Measurements from ENCODE around the gene HSPG2.

Gene HSPG2

DNA sequence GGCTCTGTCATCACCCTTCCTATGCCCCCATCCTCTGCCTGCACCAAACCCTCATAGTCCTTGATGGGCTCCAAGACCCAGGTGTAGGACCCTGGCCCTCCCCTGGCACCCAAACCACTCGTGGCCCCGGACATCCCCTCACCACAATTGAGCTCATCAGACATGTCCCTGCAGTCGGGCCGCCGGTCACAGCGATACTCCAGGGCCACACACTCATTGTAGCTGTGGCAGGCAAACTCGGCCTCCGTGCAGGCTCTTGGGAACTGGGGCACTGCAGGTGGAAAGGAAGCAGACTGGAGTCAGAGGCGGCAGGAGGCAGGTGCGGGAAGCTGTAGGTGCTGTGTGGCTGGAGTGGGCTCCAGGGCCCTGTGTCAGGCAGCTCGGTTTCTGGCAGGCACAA, 49.3 kb downstream of the HSPG2 start:
- no peak overlapping the region for H3K14ac ChIP-seq (ENCODE audit: low read length)
- H2AK5ac ChIP-seq (ENCODE audit: low read length): no peak overlapping the region
- H2BK5ac ChIP-seq (ENCODE audit: low read depth, low read length, poor library complexity): no peak overlapping the region
- no peaks in the 10 kb centered on the region for H3K79me2 ChIP-seq (ENCODE audit: control insufficient read depth, insufficient read depth, low read length, poor library complexity)
- no peak overlapping the region for H3K23ac ChIP-seq (ENCODE audit: low read length)
- H2BK120ac ChIP-seq (ENCODE audit: insufficient read depth, low read length, poor library complexity): no peak overlapping the region
- no peak overlapping the region for H3K4ac ChIP-seq (ENCODE audit: low read depth, low read length)
- no peaks in the 10 kb centered on the region for H3K79me1 ChIP-seq (ENCODE audit: low read length)
- H4K91ac ChIP-seq (ENCODE audit: low read depth, low read length): no peak overlapping the region
- H2BK12ac ChIP-seq (ENCODE audit: low read length): no peak overlapping the region
- H3K9ac ChIP-seq (ENCODE audit: low read length): no peak overlapping the region
- no peaks in the 10 kb centered on the region for H3K9me3 ChIP-seq (ENCODE audit: insufficient read depth, low read depth, low read length)
- H4K8ac ChIP-seq (ENCODE audit: low read depth, low read length): no peak overlapping the region
- H2AFZ ChIP-seq (ENCODE audit: insufficient read depth, low read length, poor library complexity): no peak overlapping the region
- H3K18ac ChIP-seq (ENCODE audit: low read length): no peak overlapping the region
- no peaks in the 10 kb centered on the region for H3K27me3 ChIP-seq (ENCODE audit: insufficient read depth, low read length)
- H4K12ac ChIP-seq (ENCODE audit: low read depth, low read length): no peak overlapping the region
- no peak overlapping the region for H3K27ac ChIP-seq (ENCODE audit: low read depth, low read length)
- DNase-seq: no peak
- no CpG with 5 or more reads among the region's 11 CpGs for WGBS (ENCODE audit: extremely low coverage, insufficient coverage, insufficient read length)
- H3K36me3 ChIP-seq (ENCODE audit: control insufficient read depth in 1 of 2, insufficient read depth in 2 of 2, low read length in 2 of 2): peaks cover 90 to 92% of the 10 kb centered on the region in 2 experiments
- H3K4me3 ChIP-seq (ENCODE audit: low read depth, low read length): no peak overlapping the region
- H3K4me1 ChIP-seq (ENCODE audit: control insufficient read depth in 1 of 2, insufficient read depth in 2 of 2, low read length in 2 of 2): no peaks in the 10 kb centered on the region
- no peak overlapping the region for H3K4me2 ChIP-seq (ENCODE audit: low read length)

GRCh38 chr1:21887216-21887736, 49.8 kb downstream of the HSPG2 start:
- Histone ChIP-seq H3K23ac (ENCODE audit: low read length) (no peak overlapping the region), H3K18ac (ENCODE audit: low read length) (no peak overlapping the region), H3K27me3 (ENCODE audit: insufficient read depth, low read length) (no peaks in the 10 kb centered on the region), H3K4ac (ENCODE audit: low read depth, low read length) (no peak overlapping the region), H3K4me3 (ENCODE audit: low read depth, low read length) (no peak overlapping the region), H2BK120ac (ENCODE audit: insufficient read depth, low read length, poor library complexity) (no peak overlapping the region), H4K91ac (ENCODE audit: low read depth, low read length) (no peak overlapping the region), H3K36me3 (ENCODE audit: control insufficient read depth in 1 of 2, insufficient read depth in 2 of 2, low read length in 2 of 2) (peaks cover 90 to 95% of the 10 kb centered on the region in 2 experiments), H3K79me1 (ENCODE audit: low read length) (no peaks in the 10 kb centered on the region), H2BK12ac (ENCODE audit: low read length) (no peak overlapping the region), H3K4me2 (ENCODE audit: low read length) (no peak overlapping the region), H2AFZ (ENCODE audit: insufficient read depth, low read length, poor library complexity) (no peak overlapping the region), H3K14ac (ENCODE audit: low read length) (no peak overlapping the region), H3K4me1 (ENCODE audit: control insufficient read depth in 1 of 2, insufficient read depth in 2 of 2, low read length in 2 of 2) (no peaks in the 10 kb centered on the region), H2AK5ac (ENCODE audit: low read length) (no peak overlapping the region), H2BK5ac (ENCODE audit: low read depth, low read length, poor library complexity) (no peak overlapping the region), H3K9ac (ENCODE audit: low read length) (no peak overlapping the region), H4K12ac (ENCODE audit: low read depth, low read length) (no peak overlapping the region), H3K79me2 (ENCODE audit: control insufficient read depth, insufficient read depth, low read length, poor library complexity) (no peaks in the 10 kb centered on the region), H4K8ac (ENCODE audit: low read depth, low read length) (no peak overlapping the region), H3K27ac (ENCODE audit: low read depth, low read length) (no peak overlapping the region), H3K9me3 (ENCODE audit: insufficient read depth, low read depth, low read length) (no peaks in the 10 kb centered on the region)
- DNase-seq: no peak
- no CpG with 5 or more reads among the region's 26 CpGs for WGBS (ENCODE audit: extremely low coverage, insufficient coverage, insufficient read length)

- Histone ChIP-seq H2AK5ac (ENCODE audit: low read length) (no peak overlapping the region), H3K36me3 (ENCODE audit: control insufficient read depth in 1 of 2, insufficient read depth in 2 of 2, low read length in 2 of 2) (peaks cover 85 to 92% of the 10 kb centered on the region in 2 experiments), H3K4ac (ENCODE audit: low read depth, low read length) (no peak overlapping the region), H2BK120ac (ENCODE audit: insufficient read depth, low read length, poor library complexity) (no peak overlapping the region), H2BK12ac (ENCODE audit: low read length) (no peak overlapping the region), H3K79me1 (ENCODE audit: low read length) (no peaks in the 10 kb centered on the region), H4K12ac (ENCODE audit: low read depth, low read length) (no peak overlapping the region), H3K14ac (ENCODE audit: low read length) (no peak overlapping the region), H4K8ac (ENCODE audit: low read depth, low read length) (no peak overlapping the region), H3K18ac (ENCODE audit: low read length) (no peak overlapping the region), H3K9me3 (ENCODE audit: insufficient read depth, low read depth, low read length) (no peaks in the 10 kb centered on the region), H3K27me3 (ENCODE audit: insufficient read depth, low read length) (no peaks in the 10 kb centered on the region), H3K9ac (ENCODE audit: low read length) (no peak overlapping the region), H2BK5ac (ENCODE audit: low read depth, low read length, poor library complexity) (no peak overlapping the region), H3K4me1 (ENCODE audit: control insufficient read depth in 1 of 2, insufficient read depth in 2 of 2, low read length in 2 of 2) (no peaks in the 10 kb centered on the region), H3K27ac (ENCODE audit: low read depth, low read length) (no peak overlapping the region), H2AFZ (ENCODE audit: insufficient read depth, low read length, poor library complexity) (no peak overlapping the region), H4K91ac (ENCODE audit: low read depth, low read length) (no peak overlapping the region), H3K79me2 (ENCODE audit: control insufficient read depth, insufficient read depth, low read length, poor library complexity) (no peaks in the 10 kb centered on the region), H3K4me2 (ENCODE audit: low read length) (no peak overlapping the region), H3K4me3 (ENCODE audit: low read depth, low read length) (no peak overlapping the region), H3K23ac (ENCODE audit: low read length) (no peak overlapping the region)
- WGBS (ENCODE audit: extremely low coverage, insufficient coverage, insufficient read length): no CpG with 5 or more reads among the region's 15 CpGs
- DNase-seq: no peak
Observed at GRCh38 chr1:21886486-21887215, 50.5 kb downstream of the HSPG2 start.

DNA sequence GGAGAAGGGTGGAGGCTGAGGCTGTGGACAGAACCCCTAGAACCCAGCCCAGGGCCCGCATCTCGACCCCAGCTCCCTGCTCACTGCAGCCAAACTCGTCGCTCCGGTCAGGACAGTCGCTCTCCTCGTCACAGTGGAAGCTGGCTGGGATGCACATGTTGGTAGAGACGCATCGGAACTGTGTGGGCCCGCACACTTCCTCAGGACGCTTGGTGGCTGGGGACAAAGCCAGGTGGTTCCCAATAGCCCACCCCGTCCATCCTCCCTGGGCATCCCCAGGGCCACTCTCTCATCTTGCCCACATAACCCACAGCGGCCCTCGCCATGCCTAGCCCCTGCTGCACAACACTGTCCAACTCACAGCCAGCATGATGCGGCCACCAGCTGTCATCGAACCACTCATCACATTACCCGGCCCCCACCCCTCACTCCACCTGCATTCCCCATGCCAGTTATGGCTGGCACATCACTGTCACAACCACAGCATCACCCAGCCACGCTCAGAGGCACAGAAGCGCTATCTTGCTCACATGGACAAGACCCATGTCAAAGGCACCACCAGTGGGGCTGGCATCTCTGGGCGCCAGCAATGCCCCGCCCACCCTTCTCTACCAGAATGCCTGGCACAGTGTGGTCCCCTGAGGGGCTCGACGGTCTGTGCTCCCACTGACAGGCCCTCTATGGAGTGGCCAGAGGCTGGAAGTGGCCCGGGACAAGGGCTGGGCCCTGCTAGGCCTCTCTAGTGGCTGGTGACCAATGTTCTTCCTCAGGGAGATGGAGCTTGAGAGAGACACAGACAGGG, 51.7 kb downstream of the HSPG2 start:
- Histone ChIP-seq H2BK5ac (ENCODE audit: low read depth, low read length, poor library complexity) (no peak overlapping the region), H3K36me3 (ENCODE audit: control insufficient read depth in 1 of 2, insufficient read depth in 2 of 2, low read length in 2 of 2) (peaks cover 83 to 92% of the 10 kb centered on the region in 2 experiments), H4K12ac (ENCODE audit: low read depth, low read length) (no peak overlapping the region), H3K4me1 (ENCODE audit: control insufficient read depth in 1 of 2, insufficient read depth in 2 of 2, low read length in 2 of 2) (no peaks in the 10 kb centered on the region), H4K91ac (ENCODE audit: low read depth, low read length) (no peak overlapping the region), H3K79me1 (ENCODE audit: low read length) (no peaks in the 10 kb centered on the region), H2AK5ac (ENCODE audit: low read length) (no peak overlapping the region), H3K27ac (ENCODE audit: low read depth, low read length) (no peak overlapping the region), H3K79me2 (ENCODE audit: control insufficient read depth, insufficient read depth, low read length, poor library complexity) (no peaks in the 10 kb centered on the region), H3K4me2 (ENCODE audit: low read length) (no peak overlapping the region), H3K9ac (ENCODE audit: low read length) (no peak overlapping the region), H2BK120ac (ENCODE audit: insufficient read depth, low read length, poor library complexity) (no peak overlapping the region), H3K18ac (ENCODE audit: low read length) (no peak overlapping the region), H3K9me3 (ENCODE audit: insufficient read depth, low read depth, low read length) (peaks cover 2% of the 10 kb centered on the region), H4K8ac (ENCODE audit: low read depth, low read length) (no peak overlapping the region), H3K23ac (ENCODE audit: low read length) (no peak overlapping the region), H3K4ac (ENCODE audit: low read depth, low read length) (no peak overlapping the region), H2AFZ (ENCODE audit: insufficient read depth, low read length, poor library complexity) (no peak overlapping the region), H3K27me3 (ENCODE audit: insufficient read depth, low read length) (no peaks in the 10 kb centered on the region), H2BK12ac (ENCODE audit: low read length) (no peak overlapping the region), H3K14ac (ENCODE audit: low read length) (no peak overlapping the region), H3K4me3 (ENCODE audit: low read depth, low read length) (no peak overlapping the region)
- WGBS (ENCODE audit: extremely low coverage, insufficient coverage, insufficient read length): no CpG with 5 or more reads among the region's 24 CpGs
- DNase-seq: peak in 1 of 2 donors; percentile 47

Data from trophoblast cell (in vitro differentiated cells and primary cell).